IPS-20b (cell line): Measurements from ENCODE around the gene KRT75.

Experiments
- H3K27ac ChIP-seq: one replicate; pipeline ENCODE4 v1.5.1; 2013; ENCODE audit warnings: low read length
- H3K27me3 ChIP-seq: 2 replicates; pipeline ENCODE4 v1.6.1; 2013; ENCODE audit warnings: mild to moderate bottlenecking, low read length, inconsistent platforms; ENCODE audit not compliant: insufficient read depth
- H3K36me3 ChIP-seq: 2 replicates; pipeline ENCODE4 v1.6.1; 2013; ENCODE audit warnings: low read depth, mild to moderate bottlenecking, inconsistent platforms, low read length, moderate library complexity; ENCODE audit not compliant: insufficient read depth
- H3K4me1 ChIP-seq: 2 replicates; pipeline ENCODE4 v1.6.1; 2013; ENCODE audit warnings: mild to moderate bottlenecking, control low read depth, inconsistent platforms, low read length, moderate library complexity; ENCODE audit not compliant: insufficient read depth
- H3K4me3 ChIP-seq: 2 replicates; pipeline ENCODE4 v1.5.1; 2013; ENCODE audit warnings: mild to moderate bottlenecking, low read length, inconsistent platforms
- H3K9ac ChIP-seq: 2 replicates; pipeline ENCODE4 v1.6.1; 2013; ENCODE audit warnings: low read depth, mild to moderate bottlenecking, inconsistent platforms, low read length, moderate library complexity
- H3K9me3 ChIP-seq: 2 replicates; pipeline ENCODE4 v1.6.1; 2013; ENCODE audit warnings: mild to moderate bottlenecking, low read depth, low read length, inconsistent platforms; ENCODE audit not compliant: insufficient read depth

KRT75 gene

DNA sequence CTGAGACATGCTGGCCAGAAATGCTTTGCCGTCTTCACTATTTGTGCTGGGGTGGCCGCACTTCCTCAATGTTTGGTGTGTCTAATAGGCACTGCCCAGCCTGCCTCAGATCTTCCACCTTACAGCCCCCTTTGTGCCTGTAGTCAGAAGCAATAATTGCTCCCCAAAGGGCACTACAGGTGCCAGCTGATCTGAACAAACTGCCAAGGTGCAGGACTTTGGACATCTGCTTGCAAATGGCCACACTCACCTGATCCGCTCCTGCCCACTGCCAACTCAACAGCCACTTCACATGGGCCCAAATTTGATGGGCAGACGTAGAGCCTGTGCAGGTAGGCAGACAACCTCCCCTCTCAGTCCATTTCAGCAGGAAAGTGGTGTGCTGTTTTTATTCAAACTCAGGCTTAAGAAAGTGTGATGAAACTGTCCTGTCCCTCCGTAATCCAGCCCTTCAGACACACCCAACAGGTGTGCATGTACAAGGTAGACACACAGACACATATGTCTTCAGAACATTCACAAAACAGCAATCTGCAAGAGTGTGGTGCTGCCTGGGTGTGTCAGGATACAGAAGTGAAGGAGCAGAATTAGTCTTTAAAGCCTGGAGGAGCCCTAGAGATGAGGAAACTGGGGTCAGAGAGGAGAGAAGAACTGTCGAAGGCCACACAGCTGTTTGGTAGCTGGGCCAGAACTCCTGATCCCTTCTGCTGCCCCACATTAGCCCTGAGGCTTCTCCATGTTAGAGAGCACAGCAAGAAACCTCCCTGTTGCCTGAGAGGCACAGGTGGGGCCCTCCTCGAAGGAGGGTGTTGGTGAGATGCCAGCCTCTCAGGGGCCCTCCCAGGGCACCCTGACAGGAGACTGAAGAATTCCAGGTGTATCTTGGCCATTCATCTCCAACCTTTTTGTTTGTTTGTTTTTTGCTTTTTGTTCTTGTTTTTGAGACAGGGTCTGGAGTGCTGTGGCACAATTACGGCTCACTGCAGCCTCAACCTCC, 4.4 kb upstream of the KRT75 start:
- no peak overlapping the region for H3K9ac ChIP-seq
- no peaks in the 10 kb centered on the region for H3K36me3 ChIP-seq
- no peak overlapping the region for H3K4me3 ChIP-seq
- peaks cover 14% of the 10 kb centered on the region for H3K4me1 ChIP-seq
- H3K27me3 ChIP-seq: no peaks in the 10 kb centered on the region
- H3K27ac ChIP-seq: no peak overlapping the region
- no peaks in the 10 kb centered on the region for H3K9me3 ChIP-seq

DNA sequence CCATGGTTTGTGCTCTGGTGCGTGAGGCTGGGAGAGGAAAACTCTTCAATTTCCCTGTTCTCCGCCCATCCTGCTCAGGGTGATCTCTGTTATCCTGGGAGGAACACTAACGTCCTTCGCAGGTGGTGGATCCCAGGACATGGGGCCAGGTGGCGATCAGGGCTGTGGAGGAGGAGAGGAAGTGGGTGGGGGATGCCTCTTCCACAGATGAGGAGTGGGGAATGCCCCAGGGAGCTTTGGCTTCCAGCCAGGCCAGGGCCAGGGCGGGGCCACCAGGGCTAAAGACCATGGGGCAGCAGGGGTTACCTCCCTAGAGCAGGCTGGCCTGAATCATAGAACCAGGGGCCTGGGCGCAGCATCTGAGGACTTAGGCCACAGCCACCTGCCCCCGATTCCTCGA, 3.3 kb upstream of the KRT75 start:
- no peak overlapping the region for H3K9ac ChIP-seq
- H3K27ac ChIP-seq: no peak overlapping the region
- H3K27me3 ChIP-seq: no peaks in the 10 kb centered on the region; the same call in 1 of the 2 replicates
- no peak overlapping the region for H3K4me3 ChIP-seq
- H3K36me3 ChIP-seq: no peaks in the 10 kb centered on the region
- peaks cover 11% of the 10 kb centered on the region for H3K4me1 ChIP-seq
- H3K9me3 ChIP-seq: no peaks in the 10 kb centered on the region

GRCh38 chr12:52436828-52437474, 2.8 kb upstream of the KRT75 start:
- Histone ChIP-seq H3K9ac (no peak overlapping the region), H3K9me3 (no peaks in the 10 kb centered on the region), H3K27me3 (no peaks in the 10 kb centered on the region; the same call in 1 of the 2 replicates), H3K27ac (no peak overlapping the region), H3K36me3 (no peaks in the 10 kb centered on the region), H3K4me1 (peaks cover 5% of the 10 kb centered on the region; the same call in 1 of the 2 replicates), H3K4me3 (no peak overlapping the region)

DNA sequence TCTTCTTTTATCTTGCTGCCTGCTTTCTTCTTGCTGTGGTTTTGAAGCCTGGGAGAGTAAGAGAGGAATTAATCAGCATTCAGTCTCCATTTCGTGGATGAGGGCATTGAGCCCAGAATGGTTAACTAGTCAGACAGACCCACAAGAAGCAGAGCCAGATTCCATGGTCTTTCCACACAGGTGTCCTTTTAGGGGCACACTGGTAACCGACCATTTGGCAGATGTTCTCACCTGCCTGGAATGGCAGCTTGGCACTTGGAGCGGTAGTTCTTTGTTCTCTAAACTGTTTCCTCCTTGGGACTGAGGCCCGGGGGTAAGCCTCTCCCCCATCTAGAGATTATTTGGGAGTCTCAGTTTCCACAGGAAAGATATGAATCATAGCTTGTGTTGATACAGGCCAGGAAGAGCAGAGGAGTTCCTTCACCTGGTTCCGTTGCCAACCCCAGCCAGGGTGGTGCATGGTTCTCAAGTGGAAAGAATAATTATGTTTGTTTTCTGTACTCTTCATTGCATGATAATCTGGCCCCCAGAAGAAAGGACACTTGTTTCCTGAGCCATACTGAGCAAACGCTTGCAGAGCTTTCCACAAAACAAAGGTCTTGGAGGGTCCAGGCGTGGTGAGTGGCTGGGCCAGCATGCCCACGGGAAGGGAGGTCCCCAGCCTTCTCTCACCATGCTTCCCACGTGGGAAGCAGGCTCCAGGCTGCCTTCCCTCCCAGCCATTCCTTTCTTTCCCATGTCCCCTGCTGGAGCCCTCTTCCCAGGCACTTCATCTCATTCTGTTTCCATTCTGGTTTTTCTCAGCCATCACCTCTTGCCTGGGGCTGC, 2.0 kb upstream of the KRT75 start:
- Histone ChIP-seq H3K27me3 (no peaks in the 10 kb centered on the region; the same call in 1 of the 2 replicates), H3K9me3 (no peaks in the 10 kb centered on the region), H3K4me3 (no peak overlapping the region), H3K4me1 (no peaks in the 10 kb centered on the region), H3K27ac (no peak overlapping the region), H3K9ac (no peak overlapping the region), H3K36me3 (no peaks in the 10 kb centered on the region)

DNA sequence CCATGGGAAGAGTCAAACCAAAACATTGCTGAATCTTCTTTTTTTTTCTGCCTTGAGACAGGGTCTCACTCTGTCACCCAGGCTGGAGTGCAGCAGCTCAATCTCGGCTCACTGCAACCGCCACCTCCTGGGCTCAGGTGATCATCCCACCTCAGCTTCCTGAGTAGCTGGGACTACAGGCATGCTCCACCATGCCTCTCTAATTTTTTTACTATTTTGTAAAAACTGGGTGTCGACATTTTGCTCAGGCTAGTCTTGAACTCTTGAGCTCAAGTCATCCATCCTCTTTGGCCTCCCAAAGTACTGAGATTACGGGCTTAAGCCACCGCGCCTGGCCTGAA, 1.5 kb upstream of the KRT75 start:
- no peak overlapping the region for H3K9ac ChIP-seq
- no peak overlapping the region for H3K27ac ChIP-seq
- no peaks in the 10 kb centered on the region for H3K9me3 ChIP-seq
- no peaks in the 10 kb centered on the region for H3K36me3 ChIP-seq
- H3K4me1 ChIP-seq: no peaks in the 10 kb centered on the region
- no peak overlapping the region for H3K4me3 ChIP-seq
- H3K27me3 ChIP-seq: no peaks in the 10 kb centered on the region; the same call in 1 of the 2 replicates

DNA sequence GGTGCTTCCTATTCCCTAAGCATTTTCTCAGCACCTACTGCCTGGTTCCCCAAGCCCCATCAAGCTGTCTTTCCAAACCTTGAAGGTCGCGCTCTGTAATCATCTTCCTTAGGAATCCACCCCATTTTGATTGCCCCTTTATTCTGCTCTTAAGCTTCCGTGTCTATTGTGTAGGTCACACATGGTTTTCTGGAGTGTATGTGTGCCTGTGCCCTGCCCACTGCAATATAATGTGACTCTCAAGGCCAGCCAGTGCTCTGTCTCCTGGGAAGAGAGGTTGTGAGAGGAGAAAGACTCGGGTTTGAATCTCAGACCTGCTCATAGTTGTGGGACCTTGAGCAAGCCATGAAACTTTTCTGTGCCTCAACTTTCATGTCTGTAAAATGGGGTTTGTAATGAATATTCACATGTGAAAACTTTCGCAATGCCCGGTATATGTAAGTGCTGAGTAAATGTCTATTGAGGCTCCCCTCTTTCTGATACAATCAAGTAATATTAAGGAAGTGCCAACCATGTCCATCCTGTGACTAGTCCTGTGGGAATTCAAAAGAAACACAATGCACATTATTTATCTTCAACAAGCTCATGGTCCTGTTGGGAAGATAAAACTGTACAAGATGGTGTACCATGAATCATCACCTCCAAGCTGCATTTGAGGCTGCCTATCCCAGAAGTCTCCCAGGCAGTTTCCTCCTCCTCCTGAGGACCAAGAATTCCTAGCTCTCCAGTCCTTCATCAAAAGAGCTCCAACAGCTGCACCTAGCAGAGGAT, 774 bp upstream of the KRT75 start:
- H3K9me3 ChIP-seq: no peaks in the 10 kb centered on the region
- no peak overlapping the region for H3K4me3 ChIP-seq
- no peak overlapping the region for H3K27ac ChIP-seq
- H3K9ac ChIP-seq: no peak overlapping the region
- H3K27me3 ChIP-seq: no peaks in the 10 kb centered on the region; the same call in 1 of the 2 replicates
- no peaks in the 10 kb centered on the region for H3K36me3 ChIP-seq
- no peaks in the 10 kb centered on the region for H3K4me1 ChIP-seq

GRCh38 chr12:52433501-52434080, 580 bp downstream of the KRT75 start:
- Histone ChIP-seq H3K9me3 (no peaks in the 10 kb centered on the region), H3K36me3 (no peaks in the 10 kb centered on the region), H3K4me3 (no peak overlapping the region), H3K27ac (no peak overlapping the region), H3K27me3 (no peaks in the 10 kb centered on the region; the same call in 1 of the 2 replicates), H3K4me1 (no peaks in the 10 kb centered on the region), H3K9ac (no peak overlapping the region)

DNA sequence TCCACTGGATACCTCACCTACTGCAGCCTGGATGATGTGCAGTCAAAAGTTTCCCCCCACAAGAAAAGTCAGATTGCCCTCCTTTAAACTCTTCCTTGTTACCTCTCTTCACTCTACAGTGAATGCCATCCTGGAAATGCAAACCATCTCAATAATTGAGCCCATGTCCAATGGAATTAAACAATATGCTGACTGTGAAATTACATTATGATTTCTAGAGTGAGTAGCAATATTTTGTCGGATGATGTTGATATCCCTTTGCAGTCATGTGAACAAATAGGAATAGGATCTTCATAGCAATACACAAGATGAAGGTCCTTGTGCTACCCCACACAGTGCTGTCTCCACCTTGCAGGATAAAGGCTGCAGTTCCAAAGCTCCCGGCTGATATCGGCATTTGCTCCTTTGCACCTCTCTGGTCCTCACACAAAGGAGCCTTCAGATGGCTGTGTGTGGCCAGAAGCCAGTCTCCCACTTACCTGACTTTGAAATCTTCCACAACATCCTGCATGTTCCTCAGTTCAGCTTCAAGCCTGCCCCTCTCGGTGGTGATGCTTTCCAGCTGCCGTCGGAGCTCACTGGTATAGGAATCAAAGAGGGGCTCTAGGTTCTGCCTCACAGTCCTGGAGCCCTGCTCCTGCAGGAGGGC, 1.5 kb downstream of the KRT75 start:
- Histone ChIP-seq H3K36me3 (no peaks in the 10 kb centered on the region), H3K4me1 (no peaks in the 10 kb centered on the region), H3K27ac (no peak overlapping the region)

GRCh38 chr12:52428121-52428520, 6.0 kb downstream of the KRT75 start:
- no peaks in the 10 kb centered on the region; the same call in 1 of the 2 replicates for H3K27me3 ChIP-seq
- H3K36me3 ChIP-seq: no peaks in the 10 kb centered on the region
- H3K4me3 ChIP-seq: no peak overlapping the region
- no peak overlapping the region for H3K9ac ChIP-seq
- no peak overlapping the region for H3K27ac ChIP-seq
- H3K4me1 ChIP-seq: no peaks in the 10 kb centered on the region
- H3K9me3 ChIP-seq: no peaks in the 10 kb centered on the region

More for the DNA sequence above, 1.5 kb downstream of the KRT75 start:
- no peak overlapping the region for H3K9ac ChIP-seq
- no peaks in the 10 kb centered on the region; the same call in 1 of the 2 replicates for H3K27me3 ChIP-seq
- H3K9me3 ChIP-seq: no peaks in the 10 kb centered on the region
- H3K4me3 ChIP-seq: no peak overlapping the region

GRCh38 chr12:52427083-52427482, 7.1 kb downstream of the KRT75 start:
- no peak overlapping the region for H3K9ac ChIP-seq
- no peak overlapping the region for H3K4me3 ChIP-seq
- no peaks in the 10 kb centered on the region for H3K36me3 ChIP-seq
- no peaks in the 10 kb centered on the region for H3K4me1 ChIP-seq
- no peaks in the 10 kb centered on the region for H3K27me3 ChIP-seq
- no peaks in the 10 kb centered on the region for H3K9me3 ChIP-seq
- no peak overlapping the region for H3K27ac ChIP-seq
